ENCODE results near the gene C5AR2.
"Not testable (repeated sequence)": the region's sequence is repeated elsewhere in the genome, so short reads cannot be mapped to it uniquely, and the experiment has no call there.

C5AR2 gene

GRCh38 chr19:47324502-47324901, 7.5 kb upstream of the C5AR2 start:
- DNase-seq = no peak

- no peak for DNase-seq
Measured at GRCh38 chr19:47330466-47330869, 1.5 kb upstream of the C5AR2 start.

- no peak for DNase-seq
Measured at GRCh38 chr19:47331490-47331889, 485 bp upstream of the C5AR2 start.

- not testable (repeated sequence) for DNase-seq
Measured at GRCh38 chr19:47336765-47337718, 5.1 kb downstream of the C5AR2 start.

- DNase-seq = no peak
Measured at GRCh38 chr19:47339196-47339880, 7.4 kb downstream of the C5AR2 start.

GRCh38 chr19:47340477-47341208, 8.7 kb downstream of the C5AR2 start:
- DNase-seq = no peak

GRCh38 chr19:47341734-47342133, 9.8 kb downstream of the C5AR2 start:
- no peak for DNase-seq

- no peak for DNase-seq
Measured at GRCh38 chr19:47343194-47343802, 11.3 kb downstream of the C5AR2 start.

- DNase-seq = no peak
Measured at GRCh38 chr19:47344425-47344824, 12.4 kb downstream of the C5AR2 start.

- not testable (repeated sequence) for DNase-seq
Measured at GRCh38 chr19:47346024-47346423, 14.0 kb downstream of the C5AR2 start.

- DNase-seq = peak; percentile 98 to 99
Measured at GRCh38 chr19:47348819-47349795, 17.1 kb downstream of the C5AR2 start, which contains the start of gene DHX34. Gene DHX34 (plus strand): TSS chr19:47349315. CDS start chr19:47353031, 3,716 bp downstream.

- no peak for DNase-seq
Measured at GRCh38 chr19:47350630-47351029, 18.7 kb downstream of the C5AR2 start.

GRCh38 chr19:47351548-47351947, 19.6 kb downstream of the C5AR2 start:
- no peak for DNase-seq

- no peak for DNase-seq
Measured at GRCh38 chr19:47352095-47352494, 20.1 kb downstream of the C5AR2 start.

- DNase-seq = no peak
Measured at GRCh38 chr19:47353307-47353712, 21.3 kb downstream of the C5AR2 start.

- no peak for DNase-seq
Measured at GRCh38 chr19:47356900-47357299, 24.9 kb downstream of the C5AR2 start.

- no peak for DNase-seq
Measured at GRCh38 chr19:47357788-47358680, 26.1 kb downstream of the C5AR2 start.

- DNase-seq = no peak
Measured at GRCh38 chr19:47358936-47359335, 27.0 kb downstream of the C5AR2 start.

- DNase-seq = no peak
Measured at GRCh38 chr19:47362321-47362720, 30.3 kb downstream of the C5AR2 start.

- DNase-seq = no peak
Measured at GRCh38 chr19:47363758-47364531, 32.0 kb downstream of the C5AR2 start.

All from activated CD4-positive, alpha-beta T cell treated with anti-CD3 and anti-CD28 coated beads for 4 hours (primary cell).